ENCODE results near the gene UBE2Q2. TPM values are rescaled to one million over a fixed set of nuclear protein-coding genes. Genes with fewer than 3 reads are reported as not detected.

UBE2Q2 gene
- total and polyA plus RNA-seq, 2 of the 4 experiments (the other 2 are of a cell fraction), result 18.0 to 28.9 TPM

- dilution Hi-C loops (cut with HindIII; ENCODE audit: low sequenced_read_pairs, unreplicated experiment), result no loop called here
- H3K9ac ChIP-seq (ENCODE audit: low read depth, low read length), result no peak overlapping the region
- no peaks in the 10 kb centered on the region for H3K9me3 ChIP-seq (ENCODE audit: control insufficient read depth, insufficient read depth, low read length)
- intact Hi-C loops (cut with micrococcal nuclease), result no loop called here
- H2BK120ac ChIP-seq (ENCODE audit: low read depth, low read length), result no peak overlapping the region
- no peaks in the 10 kb centered on the region for H3K4me1 ChIP-seq (ENCODE audit: control insufficient read depth, insufficient read depth, low read length)
- H4K91ac ChIP-seq (ENCODE audit: insufficient read depth, low read depth, low read length), result no peak overlapping the region
- ATAC-seq (ENCODE audit: low read depth) (no peak), DNase-seq (no peak)
- no peak overlapping the region for H3K18ac ChIP-seq (ENCODE audit: low read depth, low read length)
- no peak overlapping the region for H3K4me2 ChIP-seq (ENCODE audit: low read depth, low read length)
- no peak overlapping the region for H2AK5ac ChIP-seq (ENCODE audit: low read depth, low read length)
- no TSS peak for BruUV-seq (replicated peaks)
- H4K5ac ChIP-seq (ENCODE audit: low read depth, low read length), result no peak overlapping the region
- no peaks in the 10 kb centered on the region for H4K20me1 ChIP-seq (ENCODE audit: insufficient read depth, low read length)
- H2BK5ac ChIP-seq (ENCODE audit: low read depth, low read length, poor library complexity, severe bottlenecking), result no peak overlapping the region
- H3K56ac ChIP-seq (ENCODE audit: extremely low read depth, insufficient read depth, low read length), result no peak overlapping the region
- no CpG with 5 or more reads among the region's 5 CpGs for WGBS, 2 experiments (ENCODE audit: extremely low coverage in 2 of 2, insufficient read length in 1 of 2)
- H3K4ac ChIP-seq (ENCODE audit: low read depth, low read length), result no peak overlapping the region
- no peak overlapping the region for H3K14ac ChIP-seq (replicated peaks; ENCODE audit: low read depth, low read length)
- no peak overlapping the region for H2AK9ac ChIP-seq (replicated peaks; ENCODE audit: low read depth, low read length, poor library complexity)
- H3K27me3 ChIP-seq (ENCODE audit: control insufficient read depth, insufficient read depth, low read length), result peaks cover 7% of the 10 kb centered on the region
- no peaks in the 10 kb centered on the region for H3K36me3 ChIP-seq (ENCODE audit: control insufficient read depth, insufficient read depth, low read length)
- no peak for TF ChIP-seq MXI1 (IDR thresholded peaks at IDR 0.05; ENCODE audit: borderline replicate concordance, low read depth, low read length)
- no peak for TF ChIP-seq MAFK (IDR thresholded peaks at IDR 0.05; ENCODE audit: low read depth, low read length)
- TF ChIP-seq USF2 (IDR thresholded peaks at IDR 0.05; ENCODE audit: low read depth, low read length), result no peak
- TF ChIP-seq SMC3 (IDR thresholded peaks at IDR 0.05; ENCODE audit: low read depth, low read length), result no peak
- no peak for TF ChIP-seq RCOR1 (IDR thresholded peaks at IDR 0.05; ENCODE audit: insufficient replicate concordance, low read length)
- no peak for TF ChIP-seq NFE2L2 (IDR thresholded peaks at IDR 0.05; ENCODE audit: low read depth, low read length)
- no peak for TF ChIP-seq BHLHE40 (IDR thresholded peaks at IDR 0.05; ENCODE audit: low read depth, low read length)
- no peak overlapping the region for H2AFZ ChIP-seq (replicated peaks; ENCODE audit: low read length, poor library complexity)
- no peak overlapping the region for H2BK20ac ChIP-seq (ENCODE audit: low read depth, low read length)
- no peak overlapping the region for H2BK15ac ChIP-seq (ENCODE audit: low read depth, low read length)
- ChIA-PET POLR2A (ENCODE audit: unreplicated experiment) (no interaction called here), CTCF (no interaction called here)
- H3K23ac ChIP-seq (ENCODE audit: low read depth, low read length), result no peak overlapping the region
- no peak overlapping the region for H3K4me3 ChIP-seq (ENCODE audit: insufficient read depth, low read depth, low read length)
- H4K8ac ChIP-seq (ENCODE audit: low read depth in 2 of 2, low read length in 2 of 2), result no peak overlapping the region
- in situ Hi-C loops (cut with MboI; ENCODE audit: low sequenced_read_pairs), result no loop called here
- H3K27ac ChIP-seq (ENCODE audit: insufficient read depth, low read length), result no peak overlapping the region
- no peaks in the 10 kb centered on the region for H3K79me1 ChIP-seq (ENCODE audit: low read depth in 1 of 2, low read length in 2 of 2)
- 0 out of 2 replicates have a peak, but pooled peaks cover 1% of the 10 kb centered on the region for H3K9me1 ChIP-seq (ENCODE audit: insufficient read depth, low read length)
Measured at GRCh38 chr15:75822685-75823278, 20.5 kb upstream of the UBE2Q2 start.
